GM18951 (cell line): ENCODE data around the gene HLA-DMB.
A peak's percentile ranks its signal among the peaks of the same experiment; 100 is the strongest.

Experiments used
- POLR2A ChIP-seq: IDR thresholded peaks from 4 replicates; pipeline ENCODE4 v1.6.1; 2011; ENCODE audit warnings: mild to moderate bottlenecking; ENCODE audit not compliant: insufficient read length, insufficient read depth; ENCODE audit errors: extremely low read depth
- in situ Hi-C: fragments of 300-500 bp; cut with MboI; formaldehyde crosslinking; loops from one replicate; pipeline ENCODE4 v1.12.0; 2022; ENCODE audit warnings: low sequenced_read_pairs, mixed read lengths, inconsistent platforms; ENCODE audit not compliant: unreplicated experiment

HLA-DMB gene

GRCh38 chr6:32894085-32895005 lies 46.5 kb downstream of the HLA-DMB start:
- in situ Hi-C loops = no loop called here

GRCh38 chr6:32890831-32891230 lies 50.0 kb downstream of the HLA-DMB start:
- in situ Hi-C loops = no loop called here
- TF ChIP-seq POLR2A = no peak

More at GRCh38 chr6:32894085-32895005, 46.5 kb downstream of the HLA-DMB start:
- peak; percentile 85 for TF ChIP-seq POLR2A

GRCh38 chr6:32889533-32889932 lies 51.3 kb downstream of the HLA-DMB start:
- no peak for TF ChIP-seq POLR2A
- in situ Hi-C loops = loop anchor here (5.0 kb wide), 2 partner anchors 53 to 83 kb away; partner anchors contain the start of gene HLA-DMB

- in situ Hi-C loops = loop anchor here (5.0 kb wide), 2 partner anchors 54 to 84 kb away; partner anchors contain the start of gene HLA-DMB
- TF ChIP-seq POLR2A = no peak
Measured at GRCh38 chr6:32888576-32888975, 52.3 kb downstream of the HLA-DMB start.

- in situ Hi-C loops = loop anchor here (5.0 kb wide), 2 partner anchors 55 to 85 kb away; partner anchors contain the start of gene HLA-DMB
- TF ChIP-seq POLR2A = no peak
Measured at GRCh38 chr6:32887616-32888015, 53.2 kb downstream of the HLA-DMB start.

GRCh38 chr6:32886681-32887383 lies 54.0 kb downstream of the HLA-DMB start:
- in situ Hi-C loops = loop anchor here (5.0 kb wide), 2 partner anchors 55 to 85 kb away; partner anchors contain the start of gene HLA-DMB
- no peak for TF ChIP-seq POLR2A

- no peak for TF ChIP-seq POLR2A
- in situ Hi-C loops = loop anchor here (5.0 kb wide), 2 partner anchors 57 to 87 kb away; partner anchors contain the start of gene HLA-DMB
Measured at GRCh38 chr6:32885698-32886286, 55.0 kb downstream of the HLA-DMB start.
